Coronary artery (tissue), 2 donors: ENCODE data around the gene PDE6B.

Experiments
- DNase-seq: peaks from one replicate; pipeline ENCODE4 v3.0.0-alpha.2; 2017; ENCODE audit warnings: low spot score
- H3K27ac ChIP-seq, 2 donors: fragments of 200-600 bp; sonication (generic); one replicate each; pipeline ENCODE4 v1.5.1; 2016 to 2019
- H3K4me3 ChIP-seq: fragments of 200-600 bp; sonication (generic); 2 replicates; pipeline ENCODE4 v1.5.1; 2016; ENCODE audit warnings: mild to moderate bottlenecking, moderate library complexity
- TF ChIP-seq, protein P1 (sequence below): fragments of 200-600 bp; sonication (generic); IDR thresholded peaks from one replicate; pipeline ENCODE4 v1.5.1; 2019; ENCODE audit warnings: antibody characterized with exemption

Gene PDE6B

DNA sequence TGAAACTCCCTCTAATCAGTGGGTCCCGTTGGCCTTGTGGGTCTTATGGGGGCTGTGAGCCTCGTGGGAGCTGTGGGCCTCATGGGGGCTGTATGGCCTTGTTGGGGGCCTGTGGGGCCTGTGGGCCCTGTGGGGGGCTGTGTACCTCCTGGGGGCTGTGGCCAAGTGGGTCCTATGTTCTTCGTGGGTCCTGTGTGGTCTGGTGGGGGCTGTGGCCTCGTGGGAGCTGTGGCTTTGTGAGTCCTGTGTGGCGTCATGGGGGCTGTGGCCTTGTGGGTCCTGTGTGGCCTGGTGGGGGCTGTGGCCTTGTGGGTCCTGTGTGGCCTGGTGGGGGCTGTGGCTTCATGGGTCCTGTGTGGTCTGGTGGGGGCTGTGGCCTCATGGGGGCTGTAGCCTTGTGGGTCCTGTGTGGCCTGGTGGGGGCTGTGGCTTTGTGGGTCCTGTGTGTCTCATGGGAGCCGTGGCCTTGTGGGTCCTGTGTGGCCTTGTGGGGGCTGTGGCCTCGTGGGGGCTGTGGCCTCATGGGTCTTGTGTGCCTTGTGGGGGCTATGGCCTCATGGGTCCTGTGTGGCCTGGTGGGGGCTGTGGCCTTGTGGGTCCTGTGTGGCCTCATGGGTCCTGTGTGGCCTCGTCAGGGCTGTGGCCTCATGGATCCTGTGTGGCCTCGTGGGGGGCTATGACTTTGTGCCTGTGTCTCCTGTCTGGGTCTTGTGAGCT, 87.7 kb downstream of the PDE6B start:
- TF ChIP-seq, protein P1, sequence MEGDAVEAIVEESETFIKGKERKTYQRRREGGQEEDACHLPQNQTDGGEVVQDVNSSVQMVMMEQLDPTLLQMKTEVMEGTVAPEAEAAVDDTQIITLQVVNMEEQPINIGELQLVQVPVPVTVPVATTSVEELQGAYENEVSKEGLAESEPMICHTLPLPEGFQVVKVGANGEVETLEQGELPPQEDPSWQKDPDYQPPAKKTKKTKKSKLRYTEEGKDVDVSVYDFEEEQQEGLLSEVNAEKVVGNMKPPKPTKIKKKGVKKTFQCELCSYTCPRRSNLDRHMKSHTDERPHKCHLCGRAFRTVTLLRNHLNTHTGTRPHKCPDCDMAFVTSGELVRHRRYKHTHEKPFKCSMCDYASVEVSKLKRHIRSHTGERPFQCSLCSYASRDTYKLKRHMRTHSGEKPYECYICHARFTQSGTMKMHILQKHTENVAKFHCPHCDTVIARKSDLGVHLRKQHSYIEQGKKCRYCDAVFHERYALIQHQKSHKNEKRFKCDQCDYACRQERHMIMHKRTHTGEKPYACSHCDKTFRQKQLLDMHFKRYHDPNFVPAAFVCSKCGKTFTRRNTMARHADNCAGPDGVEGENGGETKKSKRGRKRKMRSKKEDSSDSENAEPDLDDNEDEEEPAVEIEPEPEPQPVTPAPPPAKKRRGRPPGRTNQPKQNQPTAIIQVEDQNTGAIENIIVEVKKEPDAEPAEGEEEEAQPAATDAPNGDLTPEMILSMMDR = no peak

DNA sequence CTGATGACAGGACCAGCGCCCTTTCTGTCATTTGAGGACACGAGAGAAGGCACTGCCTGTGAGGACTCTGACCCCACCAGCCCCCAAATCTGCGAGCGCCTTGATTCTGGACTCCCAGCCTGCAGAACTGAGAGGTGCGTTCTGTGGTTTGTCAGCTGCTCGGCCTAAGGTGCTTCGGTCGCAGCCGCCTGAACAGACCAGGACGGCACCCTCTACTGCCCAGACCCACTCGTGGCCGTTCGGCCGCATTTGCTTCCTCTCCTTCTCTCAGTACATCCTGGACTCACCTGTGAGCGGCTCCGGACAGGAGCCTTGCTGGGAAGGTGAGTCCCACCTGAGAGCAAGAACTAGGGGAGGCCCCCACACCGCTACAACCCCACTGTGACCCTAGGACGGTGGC, 88.7 kb downstream of the PDE6B start:
- H3K27ac ChIP-seq = no peak overlapping the region
- H3K4me3 ChIP-seq = no peak overlapping the region
- TF ChIP-seq, protein P1 = no peak
- DNase-seq = no peak

More for the DNA sequence above, 87.7 kb downstream of the PDE6B start:
- Histone ChIP-seq H3K27ac (no peak overlapping the region), H3K4me3 (no peak overlapping the region)
- DNase-seq = no peak

DNA sequence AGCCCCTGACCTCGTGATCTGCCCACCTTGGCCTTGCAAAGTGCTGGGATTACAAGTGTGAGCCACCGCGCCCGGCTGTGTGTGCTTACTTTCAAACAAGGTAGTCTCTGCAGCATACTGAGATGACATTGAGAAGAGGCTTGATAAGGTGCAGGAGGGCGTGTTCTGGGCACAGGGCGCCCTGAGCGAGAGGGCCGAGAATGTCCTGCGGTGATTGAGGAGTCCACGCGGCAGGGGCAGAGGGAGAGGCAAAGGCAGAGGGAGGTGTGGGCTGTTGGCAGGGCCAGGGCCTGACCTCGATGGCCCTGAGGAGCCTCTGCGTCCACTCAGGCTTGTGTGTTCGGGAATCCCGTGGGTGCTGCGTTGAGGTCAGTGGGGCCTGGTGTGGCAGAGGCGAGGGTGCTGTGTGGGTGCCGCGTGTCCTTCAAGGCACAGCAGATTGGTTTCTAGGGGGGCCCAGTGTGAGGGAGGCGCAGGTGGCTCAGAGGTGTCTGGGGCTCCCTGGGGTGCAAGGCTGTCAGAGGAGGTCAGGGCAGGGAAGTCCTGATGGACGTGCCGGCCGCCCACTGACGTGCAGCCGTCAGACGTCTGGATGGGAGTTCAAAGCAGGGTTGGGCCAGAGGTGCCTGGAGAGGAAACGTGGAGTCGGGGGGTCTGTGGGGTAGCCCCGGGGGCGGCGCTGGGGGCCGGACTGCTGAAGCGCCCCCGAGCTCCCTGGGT, 92.4 kb downstream of the PDE6B start:
- Histone ChIP-seq H3K27ac (no peak overlapping the region), H3K4me3 (no peak overlapping the region)
- TF ChIP-seq, protein P1 = no peak
- DNase-seq = no peak

DNA sequence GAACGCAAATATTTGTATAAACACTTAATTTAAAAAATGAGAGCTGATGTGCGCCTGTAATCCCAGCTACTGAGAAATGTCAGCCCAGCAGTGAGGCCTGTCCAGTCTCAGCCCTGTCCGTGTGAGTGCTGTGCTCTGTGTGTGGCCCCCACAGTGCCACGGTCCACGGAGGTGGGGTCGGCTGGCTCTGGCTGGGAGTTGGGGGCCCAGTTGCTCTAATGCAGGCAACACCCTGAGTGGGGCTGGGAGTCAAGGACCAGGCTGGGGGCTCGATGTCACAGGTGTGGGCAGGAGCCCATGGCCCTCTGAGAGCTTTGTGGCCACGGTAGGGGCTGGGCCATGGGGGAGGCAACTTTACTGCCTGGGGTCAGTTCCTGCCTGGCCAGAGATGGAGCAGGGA, 93.1 kb downstream of the PDE6B start:
- no peak overlapping the region for H3K4me3 ChIP-seq
- TF ChIP-seq, protein P1 = no peak
- no peak for DNase-seq
- no peak overlapping the region for H3K27ac ChIP-seq
